ENCODE data around the gene TAB2. TPM values are rescaled to one million over a fixed set of nuclear protein-coding genes. Genes with fewer than 3 reads are reported as not detected.

The TAB2 gene
- total RNA-seq, 4 donors from 2014 or later = 48.2 to 84.6 (median 52.8) TPM

DNA sequence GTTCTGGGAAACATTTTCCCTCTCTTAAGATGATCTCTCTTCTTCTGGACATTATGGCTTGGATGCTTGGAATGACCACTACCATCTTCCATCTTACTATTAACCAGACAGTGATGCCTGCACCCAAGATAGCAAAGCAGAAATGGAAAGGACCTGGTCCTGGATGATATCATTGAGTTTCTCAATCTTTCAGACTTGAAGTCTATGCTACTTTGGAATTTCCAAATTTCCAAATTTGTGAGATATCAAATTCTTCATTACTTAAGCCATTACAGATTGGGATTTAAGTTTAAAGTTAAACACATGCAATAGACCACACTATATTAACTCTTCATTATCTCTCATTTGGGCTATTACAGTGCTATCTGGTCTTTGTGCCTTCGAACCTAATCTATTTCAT, 3.7 kb upstream of the TAB2 start:
- no peaks in the 10 kb centered on the region for H3K9me3 ChIP-seq
- TF ChIP-seq, protein P1, sequence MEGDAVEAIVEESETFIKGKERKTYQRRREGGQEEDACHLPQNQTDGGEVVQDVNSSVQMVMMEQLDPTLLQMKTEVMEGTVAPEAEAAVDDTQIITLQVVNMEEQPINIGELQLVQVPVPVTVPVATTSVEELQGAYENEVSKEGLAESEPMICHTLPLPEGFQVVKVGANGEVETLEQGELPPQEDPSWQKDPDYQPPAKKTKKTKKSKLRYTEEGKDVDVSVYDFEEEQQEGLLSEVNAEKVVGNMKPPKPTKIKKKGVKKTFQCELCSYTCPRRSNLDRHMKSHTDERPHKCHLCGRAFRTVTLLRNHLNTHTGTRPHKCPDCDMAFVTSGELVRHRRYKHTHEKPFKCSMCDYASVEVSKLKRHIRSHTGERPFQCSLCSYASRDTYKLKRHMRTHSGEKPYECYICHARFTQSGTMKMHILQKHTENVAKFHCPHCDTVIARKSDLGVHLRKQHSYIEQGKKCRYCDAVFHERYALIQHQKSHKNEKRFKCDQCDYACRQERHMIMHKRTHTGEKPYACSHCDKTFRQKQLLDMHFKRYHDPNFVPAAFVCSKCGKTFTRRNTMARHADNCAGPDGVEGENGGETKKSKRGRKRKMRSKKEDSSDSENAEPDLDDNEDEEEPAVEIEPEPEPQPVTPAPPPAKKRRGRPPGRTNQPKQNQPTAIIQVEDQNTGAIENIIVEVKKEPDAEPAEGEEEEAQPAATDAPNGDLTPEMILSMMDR (IDR thresholded peaks at IDR 0.05) = no peak
- TF ChIP-seq POLR2A (IDR thresholded peaks at IDR 0.05) = no peak
- H3K27ac ChIP-seq = no peak overlapping the region
- H3K36me3 ChIP-seq = no peaks in the 10 kb centered on the region
- peaks cover 0 to 4% (median 2%) of the 10 kb centered on the region in 4 donors for H3K4me1 ChIP-seq
- no peak overlapping the region for H3K4me3 ChIP-seq
- H3K27me3 ChIP-seq = no peaks in the 10 kb centered on the region
- DNase-seq = no peak

GRCh38 chr6:149314325-149314905, 3.1 kb upstream of the TAB2 start:
- no peak for TF ChIP-seq POLR2A (IDR thresholded peaks at IDR 0.05)
- TF ChIP-seq, protein P1 (IDR thresholded peaks at IDR 0.05) = no peak
- Histone ChIP-seq H3K27ac (no peak overlapping the region), H3K4me3 (no peak overlapping the region), H3K4me1 (peaks cover 0 to 6% (median 2%) of the 10 kb centered on the region in 4 donors), H3K9me3 (no peaks in the 10 kb centered on the region), H3K27me3 (no peaks in the 10 kb centered on the region), H3K36me3 (no peaks in the 10 kb centered on the region)
- no peak for DNase-seq

DNA sequence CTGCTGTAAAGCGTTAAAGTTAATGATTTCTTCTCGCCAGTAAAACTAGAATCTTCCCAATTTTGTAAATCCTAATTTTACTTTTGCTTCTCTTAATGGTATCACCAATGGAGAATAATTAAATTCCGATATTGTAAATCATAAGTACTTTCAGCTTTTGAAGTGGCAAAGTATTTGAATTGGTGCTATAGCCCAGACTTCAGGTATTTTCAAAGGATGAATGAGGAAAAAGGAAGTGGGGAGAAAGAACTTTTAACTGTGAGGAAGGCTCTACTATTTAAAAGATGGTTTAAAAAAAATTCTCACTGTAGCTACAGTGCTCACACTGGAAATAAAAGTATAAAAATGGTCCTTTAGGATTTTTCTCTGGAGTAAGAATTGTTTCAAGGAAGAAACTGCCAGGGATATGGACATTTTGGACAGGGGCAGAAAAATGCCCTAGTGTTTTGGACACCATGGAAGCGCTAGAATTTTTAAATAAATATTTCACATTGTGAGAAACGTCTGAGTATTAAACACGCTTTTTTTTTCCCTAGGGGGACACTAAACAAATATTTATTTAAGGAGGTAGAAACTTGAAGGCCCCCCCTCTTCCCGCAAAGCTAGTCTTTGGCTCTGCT, 1.3 kb upstream of the TAB2 start:
- Histone ChIP-seq H3K4me1 (peaks cover 0 to 24% (median 2%) of the 10 kb centered on the region in 4 donors), H3K36me3 (no peaks in the 10 kb centered on the region), H3K9me3 (no peaks in the 10 kb centered on the region), H3K4me3 (peak overlapping the region; percentile 83 to 99 (median 86)), H3K27ac (peak overlapping the region in 3 of 4 donors; percentile 98), H3K27me3 (no peaks in the 10 kb centered on the region)
- no peak for DNase-seq
- TF ChIP-seq POLR2A (IDR thresholded peaks at IDR 0.05) = no peak
- TF ChIP-seq, protein P1 (IDR thresholded peaks at IDR 0.05) = no peak

- TF ChIP-seq, protein P1 (IDR thresholded peaks at IDR 0.05) = peak in 3 of 6 experiments; percentile 16 to 26 (median 24)
- peak; percentile 73 to 77 for TF ChIP-seq POLR2A (IDR thresholded peaks at IDR 0.05)
- no peaks in the 10 kb centered on the region for H3K9me3 ChIP-seq
These were observed 520 bp upstream of the TAB2 start for GRCh38 chr6:149316740-149317643.

DNA sequence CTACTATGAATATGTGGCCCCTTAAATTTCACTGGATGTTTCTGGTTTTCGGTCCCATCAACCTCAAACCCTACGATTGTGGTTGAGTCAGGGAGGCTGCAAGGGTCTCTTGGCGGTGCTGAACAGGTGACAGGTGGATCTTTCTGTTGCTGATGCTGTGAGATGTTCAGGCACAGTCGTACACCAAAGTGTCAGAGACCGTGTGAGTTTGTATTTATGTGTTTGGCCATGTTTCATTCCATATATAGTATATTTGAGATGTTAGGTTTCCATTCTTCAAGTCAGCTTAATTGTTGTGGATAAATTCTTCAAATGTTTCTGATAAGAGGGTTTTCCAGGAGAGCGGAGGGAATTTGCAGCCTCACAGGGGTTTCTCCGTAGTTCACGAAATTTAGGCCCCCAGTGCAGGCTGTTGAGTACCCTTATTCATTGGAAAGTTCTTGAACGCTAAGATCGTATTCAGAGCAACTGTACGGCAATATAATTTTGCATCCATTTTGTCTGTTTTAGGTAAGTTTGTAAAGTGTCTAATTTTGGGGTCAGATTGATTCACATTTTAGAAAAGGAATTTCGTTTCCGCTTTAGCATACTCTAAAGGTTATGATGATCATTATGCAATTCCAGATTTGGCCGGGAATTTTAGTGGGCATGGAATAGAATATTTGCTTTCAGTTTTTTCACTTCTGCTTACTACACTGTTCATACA, 1.2 kb downstream of the TAB2 start:
- Histone ChIP-seq H3K27ac (peak overlapping the region; percentile 93 to 98 (median 98)), H3K4me3 (peak overlapping the region; percentile 83 to 99 (median 86)), H3K36me3 (no peaks in the 10 kb centered on the region), H3K9me3 (no peaks in the 10 kb centered on the region), H3K27me3 (no peaks in the 10 kb centered on the region), H3K4me1 (peaks cover 0 to 26% (median 5%) of the 10 kb centered on the region in 4 donors)
- TF ChIP-seq POLR2A (IDR thresholded peaks at IDR 0.05) = no peak
- TF ChIP-seq, protein P1 (IDR thresholded peaks at IDR 0.05) = no peak
- DNase-seq = peak in 2 of 3 donors; percentile 34 to 55

More at GRCh38 chr6:149316740-149317643, 520 bp upstream of the TAB2 start:
- peak; percentile 86 to 94 (median 91) for DNase-seq
- Histone ChIP-seq H3K4me1 (peaks cover 0 to 26% (median 2%) of the 10 kb centered on the region in 4 donors), H3K4me3 (peak overlapping the region; percentile 83 to 99 (median 86)), H3K36me3 (no peaks in the 10 kb centered on the region), H3K27me3 (no peaks in the 10 kb centered on the region), H3K27ac (peak overlapping the region; percentile 93 to 98 (median 98))
